GM13976 (cell line): ENCODE results near the gene TBRG4.

ENCODE experiments used
- DNase-seq: peaks from one replicate; pipeline ENCODE4 v3.0.0; 2012; ENCODE audit warnings: low spot score
- in situ Hi-C: fragments of 300-500 bp; cut with MboI; formaldehyde crosslinking; loops from one replicate; pipeline ENCODE4 v1.12.0; 2022; ENCODE audit warnings: low sequenced_read_pairs, mixed read lengths, inconsistent platforms; ENCODE audit not compliant: unreplicated experiment
- TF ChIP-seq, protein P1 (sequence below): IDR thresholded peaks from 2 replicates; pipeline ENCODE4 v1.5.1; 2012; ENCODE audit warnings: borderline replicate concordance, mild to moderate bottlenecking; ENCODE audit not compliant: insufficient read depth; ENCODE audit errors: extremely low read depth, missing control alignments, control extremely low read depth

TBRG4 gene

DNA sequence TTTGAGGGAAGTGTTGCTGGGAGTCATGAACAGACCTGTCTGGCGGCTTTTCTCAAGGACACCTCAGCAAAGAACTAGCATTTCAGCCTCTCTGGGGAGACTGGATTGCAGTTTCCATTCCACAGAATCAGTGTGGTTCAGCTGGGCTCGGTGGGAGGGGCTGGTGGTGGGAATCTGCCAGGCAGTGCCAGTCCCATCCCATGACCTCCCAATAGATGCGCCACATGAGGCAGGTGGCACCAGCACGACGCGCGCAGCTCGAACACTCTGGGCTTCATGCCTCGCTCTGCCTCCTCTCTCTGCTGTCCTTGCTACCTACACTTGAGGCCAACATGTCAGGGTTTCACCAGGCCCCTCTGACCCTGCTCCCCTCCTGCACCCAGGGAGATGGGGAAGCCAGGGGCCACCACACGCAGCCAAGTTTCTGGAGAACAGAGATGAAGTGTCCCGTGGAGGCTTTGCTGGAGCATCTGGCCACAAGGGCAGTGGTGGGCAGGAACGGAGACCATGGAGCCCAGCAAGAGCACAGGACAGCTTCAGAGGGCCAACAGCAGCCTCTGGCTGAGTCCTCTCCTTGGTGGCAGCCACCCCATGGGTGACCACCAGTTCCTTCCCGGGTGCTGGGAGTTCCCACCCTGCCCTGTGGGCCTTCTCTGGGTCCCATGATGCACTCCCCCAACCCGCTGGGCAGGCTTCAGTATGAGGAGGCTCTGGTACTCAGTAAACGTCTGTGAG lies 25.0 kb downstream of the TBRG4 start:
- TF ChIP-seq, protein P1, sequence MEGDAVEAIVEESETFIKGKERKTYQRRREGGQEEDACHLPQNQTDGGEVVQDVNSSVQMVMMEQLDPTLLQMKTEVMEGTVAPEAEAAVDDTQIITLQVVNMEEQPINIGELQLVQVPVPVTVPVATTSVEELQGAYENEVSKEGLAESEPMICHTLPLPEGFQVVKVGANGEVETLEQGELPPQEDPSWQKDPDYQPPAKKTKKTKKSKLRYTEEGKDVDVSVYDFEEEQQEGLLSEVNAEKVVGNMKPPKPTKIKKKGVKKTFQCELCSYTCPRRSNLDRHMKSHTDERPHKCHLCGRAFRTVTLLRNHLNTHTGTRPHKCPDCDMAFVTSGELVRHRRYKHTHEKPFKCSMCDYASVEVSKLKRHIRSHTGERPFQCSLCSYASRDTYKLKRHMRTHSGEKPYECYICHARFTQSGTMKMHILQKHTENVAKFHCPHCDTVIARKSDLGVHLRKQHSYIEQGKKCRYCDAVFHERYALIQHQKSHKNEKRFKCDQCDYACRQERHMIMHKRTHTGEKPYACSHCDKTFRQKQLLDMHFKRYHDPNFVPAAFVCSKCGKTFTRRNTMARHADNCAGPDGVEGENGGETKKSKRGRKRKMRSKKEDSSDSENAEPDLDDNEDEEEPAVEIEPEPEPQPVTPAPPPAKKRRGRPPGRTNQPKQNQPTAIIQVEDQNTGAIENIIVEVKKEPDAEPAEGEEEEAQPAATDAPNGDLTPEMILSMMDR: no peak
- peak; percentile 42 for DNase-seq
- in situ Hi-C loops: no loop called here

DNA sequence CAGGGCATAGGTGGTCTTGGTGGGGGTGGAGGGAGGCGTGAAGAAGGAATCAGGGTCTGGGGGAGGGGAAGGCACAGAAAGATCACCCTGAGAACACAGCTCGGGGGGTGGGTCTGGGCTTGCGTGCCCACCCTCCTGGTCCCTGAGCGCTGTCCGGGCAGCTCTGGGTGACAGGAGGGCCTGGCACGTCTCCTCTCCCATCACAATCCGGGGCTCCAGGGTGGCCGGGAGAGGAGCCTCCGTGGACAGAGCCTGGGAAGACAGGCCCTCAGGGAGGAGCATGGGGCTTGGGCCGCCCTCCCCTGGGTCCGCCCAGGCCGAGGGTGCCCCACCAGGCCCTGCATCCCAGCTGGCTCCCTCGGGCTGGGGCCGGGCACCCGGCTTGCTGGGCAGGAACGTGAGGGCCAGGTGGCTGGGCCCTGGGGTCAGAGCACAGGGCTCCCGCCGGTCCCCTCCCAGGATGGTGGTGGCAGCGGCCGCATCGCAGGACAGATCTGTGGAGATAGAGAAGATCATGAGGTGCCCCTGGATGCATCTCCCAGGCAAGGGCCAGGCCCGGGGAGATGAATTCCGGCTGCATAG lies 25.8 kb downstream of the TBRG4 start:
- in situ Hi-C loops: no loop called here
- TF ChIP-seq, protein P1: no peak
- no peak for DNase-seq

DNA sequence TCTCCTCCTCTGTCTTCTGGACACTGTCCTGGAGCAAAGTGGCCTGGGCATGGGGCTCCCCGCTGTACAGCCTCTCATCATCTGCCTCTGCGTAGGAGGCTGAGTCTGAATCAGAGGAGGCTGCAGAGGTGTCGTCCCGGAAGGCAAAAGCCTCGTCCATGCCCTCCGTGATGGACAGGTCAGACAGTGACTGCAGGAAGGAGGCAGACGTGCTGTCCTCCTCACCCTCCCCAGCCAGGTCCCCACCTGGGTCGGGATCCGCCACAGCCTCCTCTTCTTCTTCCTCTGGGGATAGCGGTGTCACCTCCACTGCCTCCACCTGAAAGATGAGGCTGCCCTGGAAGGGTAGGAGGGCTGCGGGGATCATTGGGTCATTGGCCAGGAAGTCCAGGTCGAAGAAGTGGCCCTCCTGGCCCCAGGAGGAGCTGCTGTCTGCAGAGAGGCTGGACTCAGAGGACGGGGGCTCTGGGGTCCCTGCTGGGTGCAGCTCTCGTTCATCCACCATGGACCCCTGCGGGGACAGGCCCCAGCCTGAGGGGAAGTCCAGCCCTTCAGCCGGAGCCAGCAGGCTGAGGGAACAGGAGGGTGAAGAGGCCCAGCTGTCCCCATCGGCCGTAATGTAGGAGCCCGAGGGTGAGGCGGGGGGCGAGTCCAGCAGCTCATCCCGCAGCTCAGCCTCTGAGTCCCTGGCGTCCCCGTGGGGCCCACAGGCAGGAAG lies 26.4 kb downstream of the TBRG4 start:
- TF ChIP-seq, protein P1: no peak
- DNase-seq: peak; percentile 30
- in situ Hi-C loops: no loop called here

DNA sequence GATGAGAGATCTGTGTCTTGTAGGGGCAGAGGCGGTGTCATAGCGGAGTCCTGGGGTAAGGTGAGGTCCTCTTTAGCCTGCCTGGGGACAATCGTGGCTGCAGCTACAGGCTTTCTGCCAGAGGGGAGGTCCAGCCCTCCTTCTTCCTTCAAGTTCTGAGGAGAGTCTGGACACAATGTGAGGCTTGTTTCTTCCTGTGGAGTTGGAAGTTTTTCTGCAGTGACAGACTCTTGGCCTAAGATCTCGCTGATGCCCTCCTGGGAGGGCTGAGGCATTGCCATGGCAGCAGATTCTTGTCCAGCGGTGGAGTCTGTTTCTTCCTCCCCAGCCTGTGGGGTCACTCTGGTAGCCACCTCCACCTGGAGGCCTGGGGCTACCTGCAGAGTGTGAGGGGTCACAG lies 27.2 kb downstream of the TBRG4 start:
- TF ChIP-seq, protein P1: no peak
- in situ Hi-C loops: no loop called here
- DNase-seq: no peak

DNA sequence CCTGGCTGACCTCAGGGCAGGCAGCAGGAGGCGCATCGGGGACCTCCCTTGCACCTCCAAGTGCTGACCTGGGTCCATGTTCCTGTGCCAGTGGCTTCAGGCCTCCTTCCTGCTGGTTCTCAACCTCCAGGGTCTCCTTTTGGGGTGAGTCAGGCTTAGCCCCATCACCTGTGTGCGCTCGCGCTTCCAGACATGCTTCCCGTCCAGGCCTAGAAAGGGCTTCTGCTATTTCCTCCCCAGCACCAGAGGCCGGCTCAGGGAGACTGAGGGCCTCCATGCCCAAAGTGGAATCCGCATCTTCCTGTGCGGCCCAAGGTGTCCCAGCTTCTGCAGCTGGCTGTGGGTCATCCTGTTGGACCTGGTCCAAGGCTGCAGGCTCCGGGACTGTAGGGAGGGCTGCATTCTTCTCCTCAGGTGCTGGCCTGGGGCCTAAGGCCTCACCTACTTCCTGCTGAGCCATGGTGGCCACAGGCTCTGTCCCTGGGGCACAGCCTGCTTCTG lies 28.6 kb downstream of the TBRG4 start:
- DNase-seq: peak; percentile 22
- in situ Hi-C loops: no loop called here
- TF ChIP-seq, protein P1: no peak

DNA sequence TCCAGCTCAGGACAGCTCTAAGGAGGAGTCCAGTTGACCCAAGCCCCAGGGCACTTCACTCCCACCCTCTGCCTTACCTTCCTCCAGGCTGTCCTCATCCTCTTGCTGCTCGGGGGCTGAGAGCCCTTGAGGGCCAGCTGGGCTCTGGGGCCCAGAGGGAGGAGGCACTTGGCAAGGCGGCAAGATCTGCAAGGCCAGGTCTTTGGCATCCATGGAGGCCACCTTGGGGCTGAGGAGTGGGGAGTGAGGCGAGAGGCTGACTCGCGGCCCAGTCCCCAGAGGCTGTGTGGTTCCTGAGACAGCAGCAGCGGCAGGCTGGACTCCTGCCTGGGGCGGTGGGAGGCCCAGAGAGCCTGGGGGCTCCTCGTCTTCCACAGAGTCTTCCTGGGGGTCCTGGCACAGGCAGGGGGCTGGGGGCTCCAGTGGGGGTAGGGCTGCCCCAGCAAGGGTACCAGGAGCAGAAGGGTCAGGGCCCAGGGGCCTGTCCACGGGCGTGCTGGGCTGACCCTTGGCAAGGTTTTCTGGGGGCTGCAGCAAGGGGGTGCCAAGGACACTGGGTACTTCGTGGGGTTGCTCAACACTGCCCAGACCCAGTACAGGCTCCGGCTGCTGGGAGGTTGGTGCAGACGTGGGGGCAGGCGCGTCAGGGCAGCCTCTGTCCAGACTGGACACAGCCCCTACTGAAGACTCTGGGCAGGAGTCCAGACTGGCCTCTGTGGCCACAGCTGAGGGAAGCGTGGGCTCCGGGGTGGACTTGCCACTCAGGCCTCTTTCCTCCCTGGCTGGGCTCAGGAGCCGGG lies 29.3 kb downstream of the TBRG4 start:
- TF ChIP-seq, protein P1: no peak
- in situ Hi-C loops: no loop called here
- DNase-seq: peak; percentile 23
